Caco-2 (cell line): ENCODE measurements around the gene SMIM10. TPM values are rescaled to one million over a fixed set of nuclear protein-coding genes. Genes with fewer than 3 reads are reported as not detected.
"Not testable (repeated sequence)": the region's sequence is repeated elsewhere in the genome, so short reads cannot be mapped to it uniquely, and the experiment has no call there.

Experiments used
- BruUV-seq: library from RNA; stranded (reverse); fragments of 400-500 nt; replicated peaks from 2 replicates; lab custom pipeline; 2021; lab: Mats Ljungman, UMichigan
- CTCF ChIA-PET: fragments of 300-600 bp; sonication (Branson Sonifier 250); formaldehyde crosslinking; loops from one replicate; lab custom pipeline; 2022; ENCODE audit warnings: antibody characterized with exemption; lab: Charles Lee
- POLR2A ChIA-PET: fragments of 300-600 bp; sonication (Branson Sonifier 250); formaldehyde crosslinking; loops from one replicate; lab custom pipeline; 2022; ENCODE audit warnings: antibody characterized with exemption; lab: Charles Lee
- DNase-seq, 2 experiments: peaks; one replicate each; pipeline versions ENCODE4 v3.0.0 to v3.0.0-alpha.2; 2020 to 2022
- H3K27me3 ChIP-seq: replicated peaks from 2 replicates; pipeline ENCODE4 v1.6.0; 2011; ENCODE audit warnings: low read length; ENCODE audit not compliant: control insufficient read depth, insufficient read depth
- H3K36me3 ChIP-seq: 2 replicates; pipeline ENCODE4 v1.5.1; 2011; ENCODE audit warnings: low read length; ENCODE audit not compliant: control insufficient read depth, insufficient read depth
- H3K4me1 ChIP-seq: fragments of 250-450 bp; sonication (Bioruptor Pico); 2 replicates; pipeline ENCODE4 v1.5.1; 2020; ENCODE audit warnings: mild to moderate bottlenecking
- H3K4me3 ChIP-seq: 2 replicates; pipeline ENCODE4 v1.5.1; 2011; ENCODE audit warnings: low read depth, mild to moderate bottlenecking, control low read depth, low read length
- H3K9me3 ChIP-seq: fragments of 250-450 bp; sonication (Bioruptor Pico); 2 replicates; pipeline ENCODE4 v1.5.1; 2020; ENCODE audit warnings: mild to moderate bottlenecking, moderate library complexity
- H3K27ac Mint-ChIP-seq: one replicate; pipeline ENCODE4 v1.8.0; 2022; ENCODE audit warnings: mixed read lengths; ENCODE audit not compliant: unreplicated experiment
- H3K27me3 Mint-ChIP-seq: one replicate; pipeline ENCODE4 v1.8.0; 2022; ENCODE audit warnings: mixed read lengths; ENCODE audit not compliant: insufficient read depth, unreplicated experiment
- H3K36me3 Mint-ChIP-seq: one replicate; pipeline ENCODE4 v1.8.0; 2022; ENCODE audit warnings: mild to moderate bottlenecking, mixed read lengths; ENCODE audit not compliant: insufficient read depth, unreplicated experiment
- H3K4me1 Mint-ChIP-seq: one replicate; pipeline ENCODE4 v1.8.0; 2022; ENCODE audit warnings: low read depth, mixed read lengths; ENCODE audit not compliant: unreplicated experiment
- H3K4me3 Mint-ChIP-seq: one replicate; pipeline ENCODE4 v1.8.0; 2022; ENCODE audit warnings: mild to moderate bottlenecking, moderate library complexity, mixed read lengths; ENCODE audit not compliant: unreplicated experiment
- H3K9me3 Mint-ChIP-seq: one replicate; pipeline ENCODE4 v1.8.0; 2022; ENCODE audit warnings: mixed read lengths; ENCODE audit not compliant: unreplicated experiment
- intact Hi-C: fragments of 100-400 bp; cut with micrococcal nuclease; formaldehyde crosslinking; loops from one replicate; pipeline ENCODE4 v1.10.0; 2022; ENCODE audit not compliant: unreplicated experiment
- total RNA-seq: library from RNA; stranded (reverse); gene quantifications from 2 replicates; pipeline ENCODE4 v1.2.3, GENCODE V29; 2022
- TF ChIP-seq, protein P1 (sequence below), 2 experiments: fragments of 200-600 bp in 1 of 2; IDR thresholded peaks; 1 replicate in 1 of 2; 2 replicates in 1 of 2; pipeline versions ENCODE4 v1.5.1 to v1.8.0; 2011 to 2022; ENCODE audit warnings: antibody characterized with exemption in 1 of 2, control low read depth in 1 of 2, inconsistent platforms in 1 of 2, low read depth in 1 of 2, low read length in 1 of 2, mild to moderate bottlenecking in 1 of 2, moderate library complexity in 1 of 2; ENCODE audit not compliant: insufficient read depth in 1 of 2, severe bottlenecking in 1 of 2, unreplicated experiment in 1 of 2

SMIM10 gene
- total RNA-seq, 1 experiment from 2014 or later: 7.9 TPM

GRCh38 chrX:134949271-134949670 lies 41.5 kb upstream of the SMIM10 start:
- POLR2A ChIA-PET: no interaction called here
- intact Hi-C loops: no loop called here
- TF ChIP-seq, protein P1, sequence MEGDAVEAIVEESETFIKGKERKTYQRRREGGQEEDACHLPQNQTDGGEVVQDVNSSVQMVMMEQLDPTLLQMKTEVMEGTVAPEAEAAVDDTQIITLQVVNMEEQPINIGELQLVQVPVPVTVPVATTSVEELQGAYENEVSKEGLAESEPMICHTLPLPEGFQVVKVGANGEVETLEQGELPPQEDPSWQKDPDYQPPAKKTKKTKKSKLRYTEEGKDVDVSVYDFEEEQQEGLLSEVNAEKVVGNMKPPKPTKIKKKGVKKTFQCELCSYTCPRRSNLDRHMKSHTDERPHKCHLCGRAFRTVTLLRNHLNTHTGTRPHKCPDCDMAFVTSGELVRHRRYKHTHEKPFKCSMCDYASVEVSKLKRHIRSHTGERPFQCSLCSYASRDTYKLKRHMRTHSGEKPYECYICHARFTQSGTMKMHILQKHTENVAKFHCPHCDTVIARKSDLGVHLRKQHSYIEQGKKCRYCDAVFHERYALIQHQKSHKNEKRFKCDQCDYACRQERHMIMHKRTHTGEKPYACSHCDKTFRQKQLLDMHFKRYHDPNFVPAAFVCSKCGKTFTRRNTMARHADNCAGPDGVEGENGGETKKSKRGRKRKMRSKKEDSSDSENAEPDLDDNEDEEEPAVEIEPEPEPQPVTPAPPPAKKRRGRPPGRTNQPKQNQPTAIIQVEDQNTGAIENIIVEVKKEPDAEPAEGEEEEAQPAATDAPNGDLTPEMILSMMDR (IDR thresholded peaks at IDR 0.05; ENCODE audit: insufficient read depth in 1 of 2, low read depth in 1 of 2, low read length in 1 of 2, severe bottlenecking in 1 of 2, unreplicated experiment in 1 of 2): no peak
- Histone ChIP-seq H3K27me3 (no peaks in the 10 kb centered on the region), H3K9me3 (no peaks in the 10 kb centered on the region), H3K36me3 (no peaks in the 10 kb centered on the region), H3K4me1 (peaks cover 61% of the 10 kb centered on the region), H3K4me3 (no peak overlapping the region)
- DNase-seq: peak in 1 of 2 experiments; percentile 49
- H3K4me1 Mint-ChIP-seq: peaks cover 31% of the 10 kb centered on the region
- H3K9me3 Mint-ChIP-seq: no peaks in the 10 kb centered on the region
- TSS peak; percentile 73 for BruUV-seq
- CTCF ChIA-PET: no interaction called here
- peak overlapping the region; percentile 67 for H3K4me3 Mint-ChIP-seq
- peaks cover 11% of the 10 kb centered on the region for H3K36me3 Mint-ChIP-seq
- peak overlapping the region; percentile 95 for H3K27ac Mint-ChIP-seq
- H3K27me3 Mint-ChIP-seq: no peaks in the 10 kb centered on the region

- POLR2A ChIA-PET: no interaction called here
- Histone ChIP-seq H3K36me3 (no peaks in the 10 kb centered on the region), H3K4me3 (no peak overlapping the region), H3K4me1 (no peaks in the 10 kb centered on the region), H3K27me3 (no peaks in the 10 kb centered on the region), H3K9me3 (no peaks in the 10 kb centered on the region)
- intact Hi-C loops: no loop called here
- no TSS peak for BruUV-seq
- H3K4me3 Mint-ChIP-seq: no peak overlapping the region
- DNase-seq: no peak
- no peaks in the 10 kb centered on the region for H3K27me3 Mint-ChIP-seq
- TF ChIP-seq, protein P1 (IDR thresholded peaks at IDR 0.05; ENCODE audit: insufficient read depth in 1 of 2, low read depth in 1 of 2, low read length in 1 of 2, severe bottlenecking in 1 of 2, unreplicated experiment in 1 of 2): no peak
- H3K4me1 Mint-ChIP-seq: peaks cover 4% of the 10 kb centered on the region
- CTCF ChIA-PET: no interaction called here
- no peaks in the 10 kb centered on the region for H3K36me3 Mint-ChIP-seq
- H3K9me3 Mint-ChIP-seq: no peaks in the 10 kb centered on the region
- H3K27ac Mint-ChIP-seq: no peak overlapping the region
These were observed 33.0 kb upstream of the SMIM10 start for GRCh38 chrX:134957836-134958235.

GRCh38 chrX:134960366-134960765 lies 30.4 kb upstream of the SMIM10 start:
- intact Hi-C loops, H3K27ac Mint-ChIP-seq, POLR2A ChIA-PET, H3K4me3 Mint-ChIP-seq, H3K36me3 Mint-ChIP-seq, DNase-seq, H3K4me1 ChIP-seq, H3K9me3 ChIP-seq, H3K9me3 Mint-ChIP-seq, H3K36me3 ChIP-seq, H3K4me3 ChIP-seq, H3K27me3 ChIP-seq, BruUV-seq, CTCF ChIA-PET, H3K27me3 Mint-ChIP-seq: not testable (repeated sequence)
- peaks cover 13% of the 10 kb centered on the region for H3K4me1 Mint-ChIP-seq

DNA sequence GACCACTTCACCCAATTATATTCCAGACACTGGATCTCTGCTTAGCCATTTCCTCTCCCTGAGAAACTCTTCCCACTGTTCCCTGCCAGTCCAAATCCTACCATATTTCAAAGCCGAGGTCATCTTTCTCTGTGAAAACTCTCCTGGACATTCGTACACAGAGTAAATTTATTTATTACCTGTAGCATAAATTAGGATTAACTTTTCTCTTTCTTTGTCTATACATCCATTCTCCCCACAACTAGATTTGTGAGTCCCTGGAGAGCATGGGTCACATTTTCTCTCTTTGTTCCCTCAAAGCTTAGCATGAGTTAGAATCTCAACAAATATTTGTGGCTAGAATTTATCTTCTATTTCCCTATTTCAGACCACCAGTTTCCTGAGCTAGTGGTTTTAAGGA lies 27.8 kb upstream of the SMIM10 start:
- ChIA-PET POLR2A (no interaction called here), CTCF (no interaction called here)
- H3K4me3 Mint-ChIP-seq: no peak overlapping the region

More for the DNA sequence above, 27.8 kb upstream of the SMIM10 start:
- intact Hi-C loops: no loop called here
- Mint-ChIP-seq H3K4me1 (peaks cover 14% of the 10 kb centered on the region), H3K27ac (peak overlapping the region; percentile 29), H3K36me3 (no peaks in the 10 kb centered on the region), H3K9me3 (no peaks in the 10 kb centered on the region), H3K27me3 (no peaks in the 10 kb centered on the region)
- no peaks in the 10 kb centered on the region for H3K27me3 ChIP-seq
- BruUV-seq: no TSS peak
- H3K4me1 ChIP-seq: no peaks in the 10 kb centered on the region
- H3K9me3 ChIP-seq: no peaks in the 10 kb centered on the region
- no peak overlapping the region for H3K4me3 ChIP-seq
- TF ChIP-seq, protein P1 (IDR thresholded peaks at IDR 0.05; ENCODE audit: insufficient read depth in 1 of 2, low read depth in 1 of 2, low read length in 1 of 2, severe bottlenecking in 1 of 2, unreplicated experiment in 1 of 2): no peak
- H3K36me3 ChIP-seq: no peaks in the 10 kb centered on the region
- DNase-seq: no peak
